Fibroblast of lung (primary cell): ENCODE data around the gene FRMPD2.

Experiments
- EZH2 ChIP-seq: IDR thresholded peaks from 2 replicates; pipeline ENCODE4 v1.5.1; 2012; ENCODE audit warnings: low read length, control low read depth, mild to moderate bottlenecking; ENCODE audit errors: missing control alignments
- TF ChIP-seq, protein P1 (sequence below), 2 donors: IDR thresholded peaks in 1 of 2; conservative IDR thresholded peaks in 1 of 2; 1 replicate in 1 of 2; 2 replicates in 1 of 2; pipeline ENCODE4 v1.5.1; 2011 to 2012; ENCODE audit warnings: low read length in 2 of 2, control low read depth in 1 of 2, inconsistent platforms in 1 of 2, low read depth in 1 of 2, mild to moderate bottlenecking in 1 of 2

DNA sequence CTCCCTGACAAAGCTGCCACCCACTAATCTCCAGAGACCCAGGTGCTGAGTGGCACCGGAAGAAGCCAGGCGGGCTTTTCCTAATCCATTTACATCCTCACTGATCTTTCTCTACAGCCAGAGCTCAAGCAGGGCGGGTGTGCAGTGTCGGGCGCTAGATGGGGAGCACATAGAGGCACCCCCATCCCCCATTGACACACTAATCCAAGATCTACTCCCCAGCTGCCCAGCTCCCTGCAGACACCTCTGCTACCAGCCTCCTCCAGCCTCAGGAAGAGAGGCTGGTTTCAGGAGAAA lies 22.2 kb downstream of the FRMPD2 start:
- TF ChIP-seq, protein P1, sequence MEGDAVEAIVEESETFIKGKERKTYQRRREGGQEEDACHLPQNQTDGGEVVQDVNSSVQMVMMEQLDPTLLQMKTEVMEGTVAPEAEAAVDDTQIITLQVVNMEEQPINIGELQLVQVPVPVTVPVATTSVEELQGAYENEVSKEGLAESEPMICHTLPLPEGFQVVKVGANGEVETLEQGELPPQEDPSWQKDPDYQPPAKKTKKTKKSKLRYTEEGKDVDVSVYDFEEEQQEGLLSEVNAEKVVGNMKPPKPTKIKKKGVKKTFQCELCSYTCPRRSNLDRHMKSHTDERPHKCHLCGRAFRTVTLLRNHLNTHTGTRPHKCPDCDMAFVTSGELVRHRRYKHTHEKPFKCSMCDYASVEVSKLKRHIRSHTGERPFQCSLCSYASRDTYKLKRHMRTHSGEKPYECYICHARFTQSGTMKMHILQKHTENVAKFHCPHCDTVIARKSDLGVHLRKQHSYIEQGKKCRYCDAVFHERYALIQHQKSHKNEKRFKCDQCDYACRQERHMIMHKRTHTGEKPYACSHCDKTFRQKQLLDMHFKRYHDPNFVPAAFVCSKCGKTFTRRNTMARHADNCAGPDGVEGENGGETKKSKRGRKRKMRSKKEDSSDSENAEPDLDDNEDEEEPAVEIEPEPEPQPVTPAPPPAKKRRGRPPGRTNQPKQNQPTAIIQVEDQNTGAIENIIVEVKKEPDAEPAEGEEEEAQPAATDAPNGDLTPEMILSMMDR (conservative IDR thresholded peaks at IDR 0.05 in 1 of 2, IDR thresholded peaks at IDR 0.05 in 1 of 2; ENCODE audit: low read depth in 1 of 2, low read length in 2 of 2): no peak
- no peak for TF ChIP-seq EZH2
